ENCODE data around the gene PDCD11.
"Not testable (repeated sequence)": the region's sequence is repeated elsewhere in the genome, so short reads cannot be mapped to it uniquely, and the experiment has no call there.

PDCD11 gene

GRCh38 chr10:103396067-103396788, at the start of gene PDCD11, which contains the start of gene ATP5MK:
Gene PDCD11 (plus strand): TSS chr10:103396626. CDS start chr10:103398427, 1,801 bp downstream.
Gene ATP5MK (minus strand): TSS chr10:103396475. CDS start chr10:103392457, 4,018 bp downstream.
- Histone ChIP-seq H3K36me3 (ENCODE audit: control insufficient read depth in 1 of 2, insufficient read depth in 2 of 2, low read length in 2 of 2) (peaks cover 10 to 36% of the 10 kb centered on the region in 2 donors), H3K27me3 (ENCODE audit: control insufficient read depth in 1 of 2, insufficient read depth in 2 of 2, low read length in 2 of 2) (no peaks in the 10 kb centered on the region), H3K27ac (ENCODE audit: low read depth, low read length) (peak within 1 kb of the TSS; percentile 68), H3K4me1 (ENCODE audit: control insufficient read depth in 1 of 2, insufficient read depth in 2 of 2, low read length in 2 of 2) (peaks cover 20 to 27% of the 10 kb centered on the region in 2 donors), H3K4me3 (ENCODE audit: low read depth in 1 of 2, low read length in 2 of 2) (peak within 1 kb of the TSS; percentile 82 to 88), H3K9me3 (ENCODE audit: control insufficient read depth in 1 of 2, low read length in 2 of 2) (no peaks in the 10 kb centered on the region), H3K9ac (ENCODE audit: low read depth in 1 of 2, low read length in 2 of 2) (peak within 1 kb of the TSS; percentile 73 to 96)

GRCh38 chr10:103350175-103350516, 46.3 kb upstream of the PDCD11 start:
- Histone ChIP-seq H3K27ac (ENCODE audit: low read depth, low read length) (no peak overlapping the region), H3K4me3 (ENCODE audit: low read depth in 1 of 2, low read length in 2 of 2) (peak overlapping the region; percentile 80 to 88), H3K9ac (ENCODE audit: low read depth in 1 of 2, low read length in 2 of 2) (peak overlapping the region in 1 of 2 donors; percentile 71), H3K4me1 (ENCODE audit: control insufficient read depth in 1 of 2, insufficient read depth in 2 of 2, low read length in 2 of 2) (peaks cover 0 to 3% of the 10 kb centered on the region in 2 donors), H3K9me3 (ENCODE audit: control insufficient read depth in 1 of 2, low read length in 2 of 2) (no peaks in the 10 kb centered on the region), H3K27me3 (ENCODE audit: control insufficient read depth in 1 of 2, insufficient read depth in 2 of 2, low read length in 2 of 2) (no peaks in the 10 kb centered on the region), H3K36me3 (ENCODE audit: control insufficient read depth in 1 of 2, insufficient read depth in 2 of 2, low read length in 2 of 2) (peaks cover 0 to 16% of the 10 kb centered on the region in 2 donors)

- Histone ChIP-seq H3K27me3 (ENCODE audit: control insufficient read depth in 1 of 2, insufficient read depth in 2 of 2, low read length in 2 of 2) (no peaks in the 10 kb centered on the region), H3K4me1 (ENCODE audit: control insufficient read depth in 1 of 2, insufficient read depth in 2 of 2, low read length in 2 of 2) (peaks cover 0 to 3% of the 10 kb centered on the region in 2 donors), H3K9me3 (ENCODE audit: control insufficient read depth in 1 of 2, low read length in 2 of 2) (no peaks in the 10 kb centered on the region), H3K9ac (ENCODE audit: low read depth in 1 of 2, low read length in 2 of 2) (peak within 1 kb of the TSS; percentile 69 to 71), H3K27ac (ENCODE audit: low read depth, low read length) (peak within 1 kb of the TSS; percentile 20), H3K36me3 (ENCODE audit: control insufficient read depth in 1 of 2, insufficient read depth in 2 of 2, low read length in 2 of 2) (peaks cover 0 to 16% of the 10 kb centered on the region in 2 donors), H3K4me3 (ENCODE audit: low read depth in 1 of 2, low read length in 2 of 2) (peak within 1 kb of the TSS; percentile 80 to 88)
Observed at GRCh38 chr10:103350517-103351260, 45.7 kb upstream of the PDCD11 start, which contains the start of gene PCGF6. Gene PCGF6 (minus strand): TSS chr10:103351140. CDS start chr10:103351066, 74 bp downstream.

GRCh38 chr10:103353281-103353680, 43.1 kb upstream of the PDCD11 start:
- peaks cover 0 to 3% of the 10 kb centered on the region in 2 donors for H3K36me3 ChIP-seq (ENCODE audit: control insufficient read depth in 1 of 2, insufficient read depth in 2 of 2, low read length in 2 of 2)
- H3K9me3 ChIP-seq (ENCODE audit: control insufficient read depth in 1 of 2, low read length in 2 of 2), result no peaks in the 10 kb centered on the region
- H3K27me3 ChIP-seq (ENCODE audit: control insufficient read depth in 1 of 2, insufficient read depth in 2 of 2, low read length in 2 of 2), result no peaks in the 10 kb centered on the region
- H3K4me1 ChIP-seq (ENCODE audit: control insufficient read depth in 1 of 2, insufficient read depth in 2 of 2, low read length in 2 of 2), result peaks cover 0 to 3% of the 10 kb centered on the region in 2 donors
- H3K27ac ChIP-seq (ENCODE audit: low read depth, low read length), result no peak overlapping the region
- H3K9ac ChIP-seq (ENCODE audit: low read depth in 1 of 2, low read length in 2 of 2), result no peak overlapping the region
- H3K4me3 ChIP-seq (ENCODE audit: low read depth in 1 of 2, low read length in 2 of 2), result no peak overlapping the region

DNA sequence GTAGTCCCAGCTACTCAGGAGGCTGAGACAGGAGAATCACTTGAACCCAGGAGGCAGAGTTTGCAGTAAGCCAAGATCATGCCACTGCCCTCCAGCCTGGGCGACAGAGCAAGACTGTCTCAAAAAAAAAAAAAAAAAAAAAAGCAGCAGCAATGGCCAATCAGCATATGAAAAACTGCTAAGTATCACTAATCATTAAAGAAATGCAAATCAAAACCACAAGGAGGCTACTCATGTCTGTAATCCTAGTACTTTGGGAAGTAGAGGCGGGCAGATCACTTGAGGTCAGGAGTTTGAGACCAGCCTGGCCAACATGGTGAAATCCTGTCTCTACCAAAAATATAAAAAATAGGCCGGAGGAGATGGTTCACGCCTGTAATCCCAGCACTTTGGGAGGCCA, 41.9 kb upstream of the PDCD11 start:
- not testable (repeated sequence) for H3K4me3 ChIP-seq (ENCODE audit: low read depth in 1 of 2, low read length in 2 of 2); H3K4me1 ChIP-seq (ENCODE audit: control insufficient read depth in 1 of 2, insufficient read depth in 2 of 2, low read length in 2 of 2); H3K9ac ChIP-seq (ENCODE audit: low read depth in 1 of 2, low read length in 2 of 2); H3K36me3 ChIP-seq (ENCODE audit: control insufficient read depth in 1 of 2, insufficient read depth in 2 of 2, low read length in 2 of 2); H3K9me3 ChIP-seq (ENCODE audit: control insufficient read depth in 1 of 2, low read length in 2 of 2); H3K27ac ChIP-seq (ENCODE audit: low read depth, low read length); H3K27me3 ChIP-seq (ENCODE audit: control insufficient read depth in 1 of 2, insufficient read depth in 2 of 2, low read length in 2 of 2)

GRCh38 chr10:103355906-103356599, 40.4 kb upstream of the PDCD11 start:
- Histone ChIP-seq H3K27me3 (ENCODE audit: control insufficient read depth in 1 of 2, insufficient read depth in 2 of 2, low read length in 2 of 2) (no peaks in the 10 kb centered on the region), H3K4me3 (ENCODE audit: low read depth in 1 of 2, low read length in 2 of 2) (no peak overlapping the region), H3K27ac (ENCODE audit: low read depth, low read length) (no peak overlapping the region), H3K9ac (ENCODE audit: low read depth in 1 of 2, low read length in 2 of 2) (no peak overlapping the region), H3K4me1 (ENCODE audit: control insufficient read depth in 1 of 2, insufficient read depth in 2 of 2, low read length in 2 of 2) (no peaks in the 10 kb centered on the region), H3K9me3 (ENCODE audit: control insufficient read depth in 1 of 2, low read length in 2 of 2) (no peaks in the 10 kb centered on the region), H3K36me3 (ENCODE audit: control insufficient read depth in 1 of 2, insufficient read depth in 2 of 2, low read length in 2 of 2) (no peaks in the 10 kb centered on the region)

- H3K9ac ChIP-seq (ENCODE audit: low read depth in 1 of 2, low read length in 2 of 2); H3K27ac ChIP-seq (ENCODE audit: low read depth, low read length); H3K36me3 ChIP-seq (ENCODE audit: control insufficient read depth in 1 of 2, insufficient read depth in 2 of 2, low read length in 2 of 2); H3K9me3 ChIP-seq (ENCODE audit: control insufficient read depth in 1 of 2, low read length in 2 of 2); H3K27me3 ChIP-seq (ENCODE audit: control insufficient read depth in 1 of 2, insufficient read depth in 2 of 2, low read length in 2 of 2); H3K4me1 ChIP-seq (ENCODE audit: control insufficient read depth in 1 of 2, insufficient read depth in 2 of 2, low read length in 2 of 2): not testable (repeated sequence)
- peak overlapping the region in 1 of 2 donors; percentile 32 for H3K4me3 ChIP-seq (ENCODE audit: low read depth in 1 of 2, low read length in 2 of 2)
Observed at GRCh38 chr10:103359493-103359892, 36.9 kb upstream of the PDCD11 start.

- H3K9ac ChIP-seq (ENCODE audit: low read depth in 1 of 2, low read length in 2 of 2); H3K27ac ChIP-seq (ENCODE audit: low read depth, low read length); H3K27me3 ChIP-seq (ENCODE audit: control insufficient read depth in 1 of 2, insufficient read depth in 2 of 2, low read length in 2 of 2); H3K4me1 ChIP-seq (ENCODE audit: control insufficient read depth in 1 of 2, insufficient read depth in 2 of 2, low read length in 2 of 2); H3K9me3 ChIP-seq (ENCODE audit: control insufficient read depth in 1 of 2, low read length in 2 of 2); H3K36me3 ChIP-seq (ENCODE audit: control insufficient read depth in 1 of 2, insufficient read depth in 2 of 2, low read length in 2 of 2); H3K4me3 ChIP-seq (ENCODE audit: low read depth in 1 of 2, low read length in 2 of 2): not testable (repeated sequence)
Observed at GRCh38 chr10:103360791-103361190, 35.6 kb upstream of the PDCD11 start.

DNA sequence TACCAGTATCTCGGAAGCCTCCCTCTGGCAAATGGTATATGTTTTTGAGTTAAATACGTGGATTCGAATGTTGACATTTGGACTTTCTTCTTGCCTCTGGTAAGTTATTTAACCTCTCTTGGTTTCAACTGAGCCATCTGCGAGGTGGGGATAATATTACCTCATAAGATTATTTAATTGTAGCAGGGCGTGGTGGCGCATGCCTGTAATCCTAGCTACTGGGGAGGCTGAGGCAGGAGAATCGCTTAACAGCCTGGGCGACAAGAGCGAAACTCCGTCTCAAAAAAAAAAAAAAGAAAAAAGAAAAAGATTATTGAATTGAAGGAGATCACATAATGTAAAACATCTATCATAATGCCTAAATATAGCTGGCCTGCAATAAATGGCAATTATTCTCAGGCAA, 29.0 kb upstream of the PDCD11 start:
- peaks cover 0 to 6% of the 10 kb centered on the region in 2 donors for H3K4me1 ChIP-seq (ENCODE audit: control insufficient read depth in 1 of 2, insufficient read depth in 2 of 2, low read length in 2 of 2)
- H3K27ac ChIP-seq (ENCODE audit: low read depth, low read length), result peak overlapping the region; percentile 94
- peak overlapping the region; percentile 80 to 94 for H3K4me3 ChIP-seq (ENCODE audit: low read depth in 1 of 2, low read length in 2 of 2)
- H3K36me3 ChIP-seq (ENCODE audit: control insufficient read depth in 1 of 2, insufficient read depth in 2 of 2, low read length in 2 of 2), result no peaks in the 10 kb centered on the region
- H3K9ac ChIP-seq (ENCODE audit: low read depth in 1 of 2, low read length in 2 of 2), result peak overlapping the region; percentile 70 to 82
- no peaks in the 10 kb centered on the region for H3K27me3 ChIP-seq (ENCODE audit: control insufficient read depth in 1 of 2, insufficient read depth in 2 of 2, low read length in 2 of 2)
- H3K9me3 ChIP-seq (ENCODE audit: control insufficient read depth in 1 of 2, low read length in 2 of 2), result no peaks in the 10 kb centered on the region
